HG03460 (cell line): ENCODE data around the gene CHST9.
"Not testable (repeated sequence)": the region's sequence is repeated elsewhere in the genome, so short reads cannot be mapped to it uniquely, and the experiment has no call there.

ENCODE experiments used
- ATAC-seq: cut with Tn5 transposase; IDR thresholded peaks from one replicate; pipeline ENCODE4 v1.9.1; 2021; ENCODE audit not compliant: unreplicated experiment

Gene CHST9

GRCh38 chr18:26940744-26941398 is 244.2 kb downstream of the CHST9 start:
- ATAC-seq: no peak

GRCh38 chr18:26931659-26932058 is 253.4 kb downstream of the CHST9 start:
- ATAC-seq: no peak

- ATAC-seq: no peak
Observed at GRCh38 chr18:26930630-26931029, 254.5 kb downstream of the CHST9 start.

- ATAC-seq: no peak
Observed at GRCh38 chr18:26928670-26929313, 256.3 kb downstream of the CHST9 start.

- not testable (repeated sequence) for ATAC-seq
Observed at GRCh38 chr18:26927822-26928221, 257.3 kb downstream of the CHST9 start.

GRCh38 chr18:26926066-26926675 is 258.9 kb downstream of the CHST9 start:
- no peak for ATAC-seq

- no peak for ATAC-seq
Observed at GRCh38 chr18:26925313-26925712, 259.8 kb downstream of the CHST9 start.

- ATAC-seq: no peak
Observed at GRCh38 chr18:26922313-26922712, 262.8 kb downstream of the CHST9 start.

GRCh38 chr18:26920644-26921043 is 264.5 kb downstream of the CHST9 start:
- ATAC-seq: no peak

- ATAC-seq: no peak
Observed at GRCh38 chr18:26919627-26920026, 265.5 kb downstream of the CHST9 start.

- no peak for ATAC-seq
Observed at GRCh38 chr18:26919201-26919600, 265.9 kb downstream of the CHST9 start.

- ATAC-seq: no peak
Observed at GRCh38 chr18:26911840-26912239, 273.3 kb downstream of the CHST9 start.

GRCh38 chr18:26909599-26910290 is 275.4 kb downstream of the CHST9 start:
- ATAC-seq: no peak

GRCh38 chr18:26908906-26909305 is 276.2 kb downstream of the CHST9 start:
- ATAC-seq: no peak

- no peak for ATAC-seq
Observed at GRCh38 chr18:26902291-26902690, 282.8 kb downstream of the CHST9 start.

GRCh38 chr18:26901020-26901419 is 284.1 kb downstream of the CHST9 start:
- ATAC-seq: no peak

GRCh38 chr18:26894426-26894825 is 290.7 kb downstream of the CHST9 start:
- no peak for ATAC-seq

- ATAC-seq: no peak
Observed at GRCh38 chr18:26893996-26894395, 291.1 kb downstream of the CHST9 start.

- ATAC-seq: no peak
Observed at GRCh38 chr18:26888259-26888658, 296.8 kb downstream of the CHST9 start.

- ATAC-seq: no peak
Observed at GRCh38 chr18:26875040-26875654, 310.0 kb downstream of the CHST9 start.

- no peak for ATAC-seq
Observed at GRCh38 chr18:26874283-26874682, 310.8 kb downstream of the CHST9 start.
